T-helper 2 cell treated with Interferon-gamma antibody and Interleukin-4, amounts not matched to agents 5 μg/mL and 100 μg/mL, for 36 hours (primary cell): ENCODE measurements around the gene UQCRC1.

Experiments used
- DNase-seq: peaks from one replicate; pipeline ENCODE4 v3.0.0; 2021; ENCODE audit warnings: low spot score
- H3K27ac Mint-ChIP-seq: one replicate; pipeline ENCODE4 v1.8.0; 2021; ENCODE audit warnings: mild to moderate bottlenecking, mixed read lengths
- H3K27me3 Mint-ChIP-seq: one replicate; pipeline ENCODE4 v1.8.0; 2021; ENCODE audit warnings: low read depth, mixed read lengths
- H3K36me3 Mint-ChIP-seq: one replicate; pipeline ENCODE4 v1.8.0; 2021; ENCODE audit warnings: low read depth, mixed read lengths
- H3K4me1 Mint-ChIP-seq: one replicate; pipeline ENCODE4 v1.8.0; 2021; ENCODE audit warnings: low read depth, mixed read lengths
- H3K4me3 Mint-ChIP-seq: one replicate; pipeline ENCODE4 v1.8.0; 2022; ENCODE audit warnings: mild to moderate bottlenecking, moderate library complexity, mixed read lengths
- H3K9me3 Mint-ChIP-seq: one replicate; pipeline ENCODE4 v1.8.0; 2021; ENCODE audit warnings: mixed read lengths

The UQCRC1 gene

GRCh38 chr3:48585411-48585810 is 24.0 kb downstream of the UQCRC1 start:
- Mint-ChIP-seq H3K4me3 (no peak overlapping the region), H3K4me1 (no peaks in the 10 kb centered on the region)

GRCh38 chr3:48584836-48585235 is 24.6 kb downstream of the UQCRC1 start:
- Mint-ChIP-seq H3K27ac (no peak overlapping the region), H3K9me3 (no peaks in the 10 kb centered on the region), H3K4me1 (no peaks in the 10 kb centered on the region), H3K4me3 (no peak overlapping the region), H3K36me3 (no peaks in the 10 kb centered on the region), H3K27me3 (peaks cover 8% of the 10 kb centered on the region)
- no peak for DNase-seq

More at GRCh38 chr3:48585411-48585810, 24.0 kb downstream of the UQCRC1 start:
- Mint-ChIP-seq H3K9me3 (no peaks in the 10 kb centered on the region), H3K27ac (no peak overlapping the region), H3K27me3 (peaks cover 9% of the 10 kb centered on the region), H3K36me3 (no peaks in the 10 kb centered on the region)
- DNase-seq: no peak

- no peak overlapping the region for H3K4me3 Mint-ChIP-seq
Observed at GRCh38 chr3:48581621-48582481, 27.6 kb downstream of the UQCRC1 start.

GRCh38 chr3:48576647-48577046 is 32.8 kb downstream of the UQCRC1 start:
- Mint-ChIP-seq H3K4me1 (no peaks in the 10 kb centered on the region), H3K4me3 (no peak overlapping the region), H3K36me3 (no peaks in the 10 kb centered on the region)

More at GRCh38 chr3:48581621-48582481, 27.6 kb downstream of the UQCRC1 start:
- Mint-ChIP-seq H3K27ac (no peak overlapping the region), H3K36me3 (no peaks in the 10 kb centered on the region), H3K9me3 (no peaks in the 10 kb centered on the region), H3K27me3 (no peaks in the 10 kb centered on the region), H3K4me1 (no peaks in the 10 kb centered on the region)
- no peak for DNase-seq

DNA sequence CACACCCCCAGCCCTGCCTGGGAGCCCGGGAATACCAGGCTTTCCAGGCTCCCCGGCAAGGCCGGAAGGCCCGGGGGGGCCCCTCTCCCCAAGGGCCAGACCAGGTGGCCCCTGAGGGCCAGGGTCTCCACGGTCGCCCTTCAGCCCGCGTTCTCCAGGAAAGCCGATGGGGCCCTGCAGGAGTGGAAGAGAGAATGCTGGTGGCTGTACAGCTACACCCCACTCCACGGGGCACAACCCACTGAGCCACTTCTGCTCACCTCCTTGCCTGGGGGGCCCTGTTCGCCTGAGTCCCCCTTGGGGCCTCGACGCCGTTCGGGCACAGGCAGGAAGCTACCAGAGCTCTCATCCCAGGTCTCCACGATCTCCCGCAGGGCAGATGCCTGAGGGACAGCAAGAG is 34.1 kb downstream of the UQCRC1 start:
- Mint-ChIP-seq H3K9me3 (no peaks in the 10 kb centered on the region), H3K36me3 (no peaks in the 10 kb centered on the region), H3K27ac (no peak overlapping the region)

More at GRCh38 chr3:48576647-48577046, 32.8 kb downstream of the UQCRC1 start:
- Mint-ChIP-seq H3K9me3 (no peaks in the 10 kb centered on the region), H3K27me3 (no peaks in the 10 kb centered on the region), H3K27ac (no peak overlapping the region)
- DNase-seq: no peak

DNA sequence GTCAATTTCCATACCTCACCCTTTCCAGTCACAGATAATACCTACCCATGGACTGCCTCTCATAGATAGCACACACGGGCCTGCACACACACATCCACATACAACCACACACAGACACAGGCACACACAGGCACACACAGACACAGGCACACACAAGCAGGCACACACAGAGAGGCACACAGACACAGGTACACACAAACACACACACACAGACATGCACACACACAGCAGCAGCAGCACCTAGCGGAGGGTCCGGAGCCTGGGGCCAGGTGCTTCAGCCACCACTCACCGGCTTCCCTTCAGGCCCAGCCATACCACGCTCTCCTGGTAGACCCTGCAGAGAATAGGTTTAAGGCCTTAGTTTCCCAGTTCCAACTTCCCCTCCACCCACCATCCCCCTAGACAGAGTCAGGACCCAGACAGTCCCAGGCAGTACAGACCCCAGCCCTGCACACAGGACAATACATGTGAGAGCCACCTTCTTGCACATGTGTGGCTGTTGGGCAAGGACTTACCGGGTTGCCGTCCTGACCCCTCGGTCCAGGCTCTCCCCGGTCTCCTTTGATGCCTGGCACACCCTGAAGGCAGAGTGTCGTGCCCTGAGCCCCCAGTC is 35.4 kb downstream of the UQCRC1 start:
- Mint-ChIP-seq H3K4me1 (no peaks in the 10 kb centered on the region), H3K36me3 (no peaks in the 10 kb centered on the region), H3K4me3 (no peak overlapping the region), H3K9me3 (no peaks in the 10 kb centered on the region), H3K27ac (no peak overlapping the region), H3K27me3 (no peaks in the 10 kb centered on the region)
- no peak for DNase-seq

More for the DNA sequence above, 34.1 kb downstream of the UQCRC1 start:
- Mint-ChIP-seq H3K4me1 (no peaks in the 10 kb centered on the region), H3K4me3 (no peak overlapping the region), H3K27me3 (no peaks in the 10 kb centered on the region)
- DNase-seq: no peak

- Mint-ChIP-seq H3K9me3 (no peaks in the 10 kb centered on the region), H3K27me3 (no peaks in the 10 kb centered on the region), H3K36me3 (no peaks in the 10 kb centered on the region), H3K4me3 (no peak overlapping the region), H3K27ac (no peak overlapping the region), H3K4me1 (no peaks in the 10 kb centered on the region)
- DNase-seq: no peak
Observed at GRCh38 chr3:48572517-48572916, 36.9 kb downstream of the UQCRC1 start.

GRCh38 chr3:48571938-48572337 is 37.5 kb downstream of the UQCRC1 start:
- DNase-seq: no peak
- no peaks in the 10 kb centered on the region for H3K9me3 Mint-ChIP-seq
- no peak overlapping the region for H3K4me3 Mint-ChIP-seq
- no peaks in the 10 kb centered on the region for H3K27me3 Mint-ChIP-seq
- H3K27ac Mint-ChIP-seq: no peak overlapping the region
- no peaks in the 10 kb centered on the region for H3K4me1 Mint-ChIP-seq
- H3K36me3 Mint-ChIP-seq: no peaks in the 10 kb centered on the region

DNA sequence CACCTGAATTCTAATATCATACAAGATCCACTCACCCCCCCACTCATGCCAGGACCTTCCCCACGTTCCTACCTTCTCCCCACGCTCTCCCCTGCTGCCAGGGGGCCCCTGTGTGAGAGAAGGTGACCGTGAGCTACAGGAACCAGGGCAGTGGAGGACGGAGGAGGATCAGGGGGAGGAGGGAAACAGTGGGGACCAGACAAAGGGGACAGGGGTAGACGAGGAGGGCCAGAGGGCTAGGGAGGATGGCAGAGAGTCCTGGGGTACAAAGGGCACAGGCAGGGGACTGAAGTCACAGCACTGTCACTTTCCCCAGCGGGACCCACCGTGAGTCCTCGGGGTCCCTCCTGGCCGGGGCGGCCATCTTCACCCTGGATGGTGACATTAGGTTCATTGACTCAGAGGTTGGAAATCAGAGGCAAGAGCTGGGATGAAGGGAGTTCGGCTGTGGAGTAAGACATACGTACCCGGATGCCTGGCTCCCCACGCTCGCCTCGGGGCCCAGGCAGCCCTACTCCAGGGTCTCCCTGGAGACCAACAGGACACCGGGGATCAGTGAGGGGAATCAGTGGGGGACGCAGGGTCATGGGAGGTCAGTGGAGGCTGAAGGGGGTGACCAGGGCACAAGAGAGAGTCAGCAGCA is 39.5 kb downstream of the UQCRC1 start:
- no peaks in the 10 kb centered on the region for H3K27me3 Mint-ChIP-seq
- H3K4me1 Mint-ChIP-seq: peaks cover 4% of the 10 kb centered on the region
- no peak overlapping the region for H3K4me3 Mint-ChIP-seq
- H3K27ac Mint-ChIP-seq: no peak overlapping the region
- no peaks in the 10 kb centered on the region for H3K9me3 Mint-ChIP-seq
- DNase-seq: no peak
- H3K36me3 Mint-ChIP-seq: no peaks in the 10 kb centered on the region

GRCh38 chr3:48569400-48569799 is 40.0 kb downstream of the UQCRC1 start:
- H3K27ac Mint-ChIP-seq: no peak overlapping the region
- no peaks in the 10 kb centered on the region for H3K9me3 Mint-ChIP-seq
- no peak for DNase-seq
- no peaks in the 10 kb centered on the region for H3K27me3 Mint-ChIP-seq
- peaks cover 4% of the 10 kb centered on the region for H3K4me1 Mint-ChIP-seq
- no peak overlapping the region for H3K4me3 Mint-ChIP-seq
- H3K36me3 Mint-ChIP-seq: no peaks in the 10 kb centered on the region

- no peaks in the 10 kb centered on the region for H3K36me3 Mint-ChIP-seq
- no peaks in the 10 kb centered on the region for H3K9me3 Mint-ChIP-seq
- DNase-seq: no peak
- no peak overlapping the region for H3K4me3 Mint-ChIP-seq
- H3K27ac Mint-ChIP-seq: no peak overlapping the region
- H3K27me3 Mint-ChIP-seq: no peaks in the 10 kb centered on the region
- H3K4me1 Mint-ChIP-seq: peaks cover 4% of the 10 kb centered on the region
Observed at GRCh38 chr3:48568476-48568875, 41.0 kb downstream of the UQCRC1 start.

DNA sequence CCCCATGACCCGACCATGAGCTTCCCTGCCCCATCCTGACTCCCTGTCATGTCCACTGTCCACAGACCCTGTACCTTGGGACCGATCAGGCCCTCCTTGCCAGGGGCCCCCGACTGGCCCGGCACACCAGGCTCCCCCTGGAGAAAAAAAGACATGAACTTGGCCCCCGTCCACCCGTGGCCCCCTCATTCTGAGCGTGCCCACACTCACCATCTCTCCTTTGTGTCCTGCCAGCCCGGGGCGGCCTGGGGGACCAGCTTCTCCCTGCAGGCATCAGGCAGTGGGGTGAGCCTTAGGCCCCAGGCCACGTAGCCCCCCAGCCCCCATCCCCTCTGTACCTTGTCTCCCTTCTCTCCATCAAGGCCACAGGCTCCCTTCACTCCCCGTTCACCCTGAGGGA is 41.9 kb downstream of the UQCRC1 start:
- Mint-ChIP-seq H3K27me3 (no peaks in the 10 kb centered on the region), H3K9me3 (no peaks in the 10 kb centered on the region), H3K4me1 (peaks cover 4% of the 10 kb centered on the region), H3K27ac (no peak overlapping the region), H3K4me3 (no peak overlapping the region), H3K36me3 (no peaks in the 10 kb centered on the region)
- DNase-seq: no peak

GRCh38 chr3:48567090-48567489 is 42.4 kb downstream of the UQCRC1 start:
- Mint-ChIP-seq H3K27ac (no peak overlapping the region), H3K36me3 (no peaks in the 10 kb centered on the region), H3K9me3 (no peaks in the 10 kb centered on the region), H3K27me3 (no peaks in the 10 kb centered on the region), H3K4me3 (no peak overlapping the region), H3K4me1 (peaks cover 4% of the 10 kb centered on the region)
- DNase-seq: no peak

GRCh38 chr3:48566401-48566760 is 43.1 kb downstream of the UQCRC1 start:
- no peaks in the 10 kb centered on the region for H3K27me3 Mint-ChIP-seq
- no peak overlapping the region for H3K27ac Mint-ChIP-seq
- no peaks in the 10 kb centered on the region for H3K9me3 Mint-ChIP-seq
- peaks cover 4% of the 10 kb centered on the region for H3K4me1 Mint-ChIP-seq
- H3K4me3 Mint-ChIP-seq: no peak overlapping the region
- no peak for DNase-seq
- no peaks in the 10 kb centered on the region for H3K36me3 Mint-ChIP-seq
